WTC11 (cell line): ENCODE data around the gene KSR2. TPM values are rescaled to one million over a fixed set of nuclear protein-coding genes. Genes with fewer than 3 reads are reported as not detected.

Experiments used
- ATAC-seq: fragments of 200-7000 bp; cut with Tn5 transposase; 2 replicates; pipeline ENCODE4 v1.10.0; 2021; ENCODE audit warnings: mild to moderate bottlenecking, moderate library complexity
- CTCF ChIA-PET: fragments of 300-600 bp; sonication (Branson Sonifier 250); formaldehyde crosslinking; loops from one replicate; lab custom pipeline; 2021; ENCODE audit warnings: antibody characterized with exemption; lab: Charles Lee
- POLR2A ChIA-PET: fragments of 350-600 bp; sonication (Branson Sonifier 250); formaldehyde crosslinking; loops from one replicate; lab custom pipeline; 2021; ENCODE audit warnings: antibody characterized with exemption; lab: Charles Lee
- DNase-seq: peaks from one replicate; pipeline ENCODE4 v3.0.0; 2021; ENCODE audit warnings: low spot score
- H3K27ac Mint-ChIP-seq: 2 replicates; pipeline ENCODE4 v1.8.0; 2021; ENCODE audit warnings: mixed read lengths
- H3K27me3 Mint-ChIP-seq: 2 replicates; pipeline ENCODE4 v1.8.0; 2021; ENCODE audit warnings: low read depth, mild to moderate bottlenecking, moderate library complexity, mixed read lengths
- H3K36me3 Mint-ChIP-seq: 2 replicates; pipeline ENCODE4 v1.8.0; 2021; ENCODE audit warnings: mixed read lengths
- H3K4me1 Mint-ChIP-seq: 2 replicates; pipeline ENCODE4 v1.8.0; 2022; ENCODE audit warnings: mixed read lengths
- H3K4me3 Mint-ChIP-seq: 2 replicates; pipeline ENCODE4 v1.8.0; 2021; ENCODE audit warnings: mild to moderate bottlenecking, moderate library complexity, mixed read lengths
- H3K9me3 Mint-ChIP-seq: 2 replicates; pipeline ENCODE4 v1.8.0; 2021; ENCODE audit warnings: mixed read lengths
- CREM ChIP-seq: sonication (generic); formaldehyde crosslinking; IDR thresholded peaks from 2 replicates; pipeline ENCODE4 v1.8.1; 2022; ENCODE audit warnings: mild to moderate bottlenecking, missing genetic modification reagents, moderate library complexity
- FOXK1 ChIP-seq: sonication (generic); formaldehyde crosslinking; IDR thresholded peaks from 2 replicates; pipeline ENCODE4 v1.8.0; 2022; ENCODE audit warnings: mild to moderate bottlenecking, moderate library complexity, missing genetic modification reagents
- GRHL2 ChIP-seq: fragments of 250-450 bp; sonication (Bioruptor Pico); IDR thresholded peaks from 2 replicates; pipeline ENCODE4 v1.8.0; 2022; ENCODE audit warnings: mild to moderate bottlenecking, moderate library complexity; ENCODE audit not compliant: insufficient replicate concordance, severe bottlenecking
- GTF2I ChIP-seq: fragments of 250-450 bp; sonication (Bioruptor Pico); conservative IDR thresholded peaks from 2 replicates; pipeline ENCODE4 v1.4.0; 2021; ENCODE audit warnings: mild to moderate bottlenecking
- MYBL2 ChIP-seq: sonication (generic); formaldehyde crosslinking; IDR thresholded peaks from 2 replicates; pipeline ENCODE4 v1.8.1; 2023; ENCODE audit warnings: mild to moderate bottlenecking, moderate library complexity, missing genetic modification reagents
- NR1H2 ChIP-seq: sonication (generic); formaldehyde crosslinking; IDR thresholded peaks from 2 replicates; pipeline ENCODE4 v1.9.0; 2021; ENCODE audit warnings: mild to moderate bottlenecking, moderate library complexity, missing genetic modification reagents
- PRRX2 ChIP-seq: fragments of 250-450 bp; sonication (Bioruptor Pico); IDR thresholded peaks from 2 replicates; pipeline ENCODE4 v1.8.0; 2021; ENCODE audit warnings: mild to moderate bottlenecking
- RORB ChIP-seq: fragments of 250-450 bp; sonication (Bioruptor Pico); IDR thresholded peaks from 2 replicates; pipeline ENCODE4 v1.9.0; 2021; ENCODE audit warnings: mild to moderate bottlenecking
- SOX15 ChIP-seq: fragments of 250-450 bp; sonication (Bioruptor Pico); IDR thresholded peaks from 2 replicates; pipeline ENCODE4 v1.9.0; 2021; ENCODE audit warnings: mild to moderate bottlenecking
- SP1 ChIP-seq: sonication (generic); formaldehyde crosslinking; conservative IDR thresholded peaks from 2 replicates; pipeline ENCODE4 v1.8.1; 2022; ENCODE audit warnings: missing genetic modification reagents
- TEAD1 ChIP-seq: sonication (generic); formaldehyde crosslinking; IDR thresholded peaks from 2 replicates; pipeline ENCODE4 v1.8.0; 2022; ENCODE audit warnings: mild to moderate bottlenecking, missing genetic modification reagents
- TEAD4 ChIP-seq: sonication (generic); formaldehyde crosslinking; IDR thresholded peaks from 2 replicates; pipeline ENCODE4 v1.8.0; 2022; ENCODE audit warnings: mild to moderate bottlenecking, missing genetic modification reagents
- ZBTB21 ChIP-seq: sonication (generic); formaldehyde crosslinking; IDR thresholded peaks from 2 replicates; pipeline ENCODE4 v1.8.1; 2023; ENCODE audit warnings: mild to moderate bottlenecking, missing genetic modification reagents, borderline replicate concordance
- ZNF317 ChIP-seq: sonication (generic); formaldehyde crosslinking; IDR thresholded peaks from 2 replicates; pipeline ENCODE4 v1.8.1; 2023; ENCODE audit warnings: low read depth, mild to moderate bottlenecking, moderate library complexity, missing genetic modification reagents, borderline replicate concordance
- ZNF396 ChIP-seq: fragments of 250-450 bp; sonication (Bioruptor Pico); IDR thresholded peaks from 2 replicates; pipeline ENCODE4 v1.8.0; 2021; ENCODE audit warnings: mild to moderate bottlenecking, moderate library complexity, borderline replicate concordance
- ZNF416 ChIP-seq: fragments of 250-450 bp; sonication (Bioruptor Pico); IDR thresholded peaks from 2 replicates; pipeline ENCODE4 v1.9.0; 2021; ENCODE audit warnings: mild to moderate bottlenecking, inconsistent platforms
- ZNF671 ChIP-seq: fragments of 250-450 bp; sonication (Bioruptor Pico); IDR thresholded peaks from 2 replicates; pipeline ENCODE4 v1.8.0; 2021; ENCODE audit warnings: mild to moderate bottlenecking
- total RNA-seq: library from RNA; stranded (reverse); gene quantifications from 3 replicates; pipeline ENCODE4 v1.2.3, GENCODE V29; 2021
- TF ChIP-seq, protein P1 (sequence below): sonication (generic); formaldehyde crosslinking; IDR thresholded peaks from 2 replicates; pipeline ENCODE4 v1.8.1; 2023; ENCODE audit warnings: mild to moderate bottlenecking, missing genetic modification reagents, moderate library complexity
- TF ChIP-seq, protein P2 (sequence below): sonication (generic); formaldehyde crosslinking; IDR thresholded peaks from 2 replicates; pipeline ENCODE4 v1.8.0; 2023; ENCODE audit warnings: mild to moderate bottlenecking, missing genetic modification reagents
- TF ChIP-seq, protein P3 (sequence below): sonication (generic); formaldehyde crosslinking; IDR thresholded peaks from 2 replicates; pipeline ENCODE4 v1.8.0; 2022; ENCODE audit warnings: missing genetic modification reagents
- TF ChIP-seq, protein P4 (sequence below): sonication (generic); formaldehyde crosslinking; IDR thresholded peaks from 2 replicates; pipeline ENCODE4 v1.8.0; 2023; ENCODE audit warnings: missing genetic modification reagents

Gene KSR2
- total RNA-seq, 1 experiment from 2014 or later, result 2.4 TPM

DNA sequence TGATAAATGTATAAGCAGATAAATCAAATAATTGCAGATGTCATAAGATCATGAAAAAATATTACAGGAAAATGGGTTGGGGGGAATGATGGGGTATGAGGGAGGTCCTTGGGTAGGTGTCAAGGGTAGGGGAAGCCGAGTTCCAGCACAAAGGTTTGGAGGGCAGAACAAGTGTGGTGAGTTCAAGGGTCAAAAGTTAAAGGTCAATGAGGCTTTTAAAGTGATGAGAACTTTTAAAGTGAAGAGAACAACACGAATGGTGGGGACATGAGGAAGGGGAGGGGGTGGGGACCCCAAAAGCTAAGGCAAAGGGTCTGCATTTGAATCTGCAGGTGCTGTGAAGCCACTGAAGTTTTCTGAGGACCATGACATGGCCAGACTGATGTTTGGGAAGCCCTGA lies 406.8 kb downstream of the KSR2 start (continued):
- TF ChIP-seq ZNF317 (CRISPR knock-in tag), result no peak
- no peak for TF ChIP-seq PRRX2 (CRISPR knock-in tag)
- TF ChIP-seq TEAD1 (CRISPR knock-in tag), result no peak
- TF ChIP-seq, protein P1, sequence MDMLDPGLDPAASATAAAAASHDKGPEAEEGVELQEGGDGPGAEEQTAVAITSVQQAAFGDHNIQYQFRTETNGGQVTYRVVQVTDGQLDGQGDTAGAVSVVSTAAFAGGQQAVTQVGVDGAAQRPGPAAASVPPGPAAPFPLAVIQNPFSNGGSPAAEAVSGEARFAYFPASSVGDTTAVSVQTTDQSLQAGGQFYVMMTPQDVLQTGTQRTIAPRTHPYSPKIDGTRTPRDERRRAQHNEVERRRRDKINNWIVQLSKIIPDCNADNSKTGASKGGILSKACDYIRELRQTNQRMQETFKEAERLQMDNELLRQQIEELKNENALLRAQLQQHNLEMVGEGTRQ (CRISPR knock-in tag), result no peak
- TF ChIP-seq GTF2I, result no peak
- TF ChIP-seq GRHL2 (CRISPR knock-in tag), result no peak
- no peak for TF ChIP-seq ZNF396
- TF ChIP-seq, protein P2, sequence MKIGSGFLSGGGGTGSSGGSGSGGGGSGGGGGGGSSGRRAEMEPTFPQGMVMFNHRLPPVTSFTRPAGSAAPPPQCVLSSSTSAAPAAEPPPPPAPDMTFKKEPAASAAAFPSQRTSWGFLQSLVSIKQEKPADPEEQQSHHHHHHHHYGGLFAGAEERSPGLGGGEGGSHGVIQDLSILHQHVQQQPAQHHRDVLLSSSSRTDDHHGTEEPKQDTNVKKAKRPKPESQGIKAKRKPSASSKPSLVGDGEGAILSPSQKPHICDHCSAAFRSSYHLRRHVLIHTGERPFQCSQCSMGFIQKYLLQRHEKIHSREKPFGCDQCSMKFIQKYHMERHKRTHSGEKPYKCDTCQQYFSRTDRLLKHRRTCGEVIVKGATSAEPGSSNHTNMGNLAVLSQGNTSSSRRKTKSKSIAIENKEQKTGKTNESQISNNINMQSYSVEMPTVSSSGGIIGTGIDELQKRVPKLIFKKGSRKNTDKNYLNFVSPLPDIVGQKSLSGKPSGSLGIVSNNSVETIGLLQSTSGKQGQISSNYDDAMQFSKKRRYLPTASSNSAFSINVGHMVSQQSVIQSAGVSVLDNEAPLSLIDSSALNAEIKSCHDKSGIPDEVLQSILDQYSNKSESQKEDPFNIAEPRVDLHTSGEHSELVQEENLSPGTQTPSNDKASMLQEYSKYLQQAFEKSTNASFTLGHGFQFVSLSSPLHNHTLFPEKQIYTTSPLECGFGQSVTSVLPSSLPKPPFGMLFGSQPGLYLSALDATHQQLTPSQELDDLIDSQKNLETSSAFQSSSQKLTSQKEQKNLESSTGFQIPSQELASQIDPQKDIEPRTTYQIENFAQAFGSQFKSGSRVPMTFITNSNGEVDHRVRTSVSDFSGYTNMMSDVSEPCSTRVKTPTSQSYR (CRISPR knock-in tag), result no peak
- no peak for TF ChIP-seq ZBTB21 (CRISPR knock-in tag)
- no peak for TF ChIP-seq SOX15
- TF ChIP-seq ZNF416, result no peak
- TF ChIP-seq SP1 (CRISPR knock-in tag), result no peak

DNA sequence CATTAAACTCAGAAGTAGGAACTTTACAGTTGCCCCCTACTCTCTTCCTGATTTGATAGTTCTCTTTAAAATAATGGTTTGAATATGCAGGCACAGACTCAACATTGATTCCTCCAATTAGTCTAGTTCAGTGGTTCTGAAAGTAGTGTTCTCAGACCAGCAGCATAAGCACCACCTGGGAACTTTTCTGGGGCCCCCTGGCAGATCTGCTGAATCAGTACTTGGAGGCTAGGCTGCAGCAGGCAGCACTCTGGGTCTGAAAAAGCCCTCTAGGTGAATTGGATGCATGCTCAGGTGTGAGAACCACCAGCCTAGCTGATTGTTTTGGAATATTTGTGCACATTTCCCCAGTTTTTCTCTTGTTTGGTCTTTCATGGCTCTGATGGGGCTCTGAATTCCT lies 408.8 kb downstream of the KSR2 start:
- no peak for TF ChIP-seq GRHL2 (CRISPR knock-in tag)
- TF ChIP-seq ZNF671 (CRISPR knock-in tag), result no peak
- TF ChIP-seq, protein P3, sequence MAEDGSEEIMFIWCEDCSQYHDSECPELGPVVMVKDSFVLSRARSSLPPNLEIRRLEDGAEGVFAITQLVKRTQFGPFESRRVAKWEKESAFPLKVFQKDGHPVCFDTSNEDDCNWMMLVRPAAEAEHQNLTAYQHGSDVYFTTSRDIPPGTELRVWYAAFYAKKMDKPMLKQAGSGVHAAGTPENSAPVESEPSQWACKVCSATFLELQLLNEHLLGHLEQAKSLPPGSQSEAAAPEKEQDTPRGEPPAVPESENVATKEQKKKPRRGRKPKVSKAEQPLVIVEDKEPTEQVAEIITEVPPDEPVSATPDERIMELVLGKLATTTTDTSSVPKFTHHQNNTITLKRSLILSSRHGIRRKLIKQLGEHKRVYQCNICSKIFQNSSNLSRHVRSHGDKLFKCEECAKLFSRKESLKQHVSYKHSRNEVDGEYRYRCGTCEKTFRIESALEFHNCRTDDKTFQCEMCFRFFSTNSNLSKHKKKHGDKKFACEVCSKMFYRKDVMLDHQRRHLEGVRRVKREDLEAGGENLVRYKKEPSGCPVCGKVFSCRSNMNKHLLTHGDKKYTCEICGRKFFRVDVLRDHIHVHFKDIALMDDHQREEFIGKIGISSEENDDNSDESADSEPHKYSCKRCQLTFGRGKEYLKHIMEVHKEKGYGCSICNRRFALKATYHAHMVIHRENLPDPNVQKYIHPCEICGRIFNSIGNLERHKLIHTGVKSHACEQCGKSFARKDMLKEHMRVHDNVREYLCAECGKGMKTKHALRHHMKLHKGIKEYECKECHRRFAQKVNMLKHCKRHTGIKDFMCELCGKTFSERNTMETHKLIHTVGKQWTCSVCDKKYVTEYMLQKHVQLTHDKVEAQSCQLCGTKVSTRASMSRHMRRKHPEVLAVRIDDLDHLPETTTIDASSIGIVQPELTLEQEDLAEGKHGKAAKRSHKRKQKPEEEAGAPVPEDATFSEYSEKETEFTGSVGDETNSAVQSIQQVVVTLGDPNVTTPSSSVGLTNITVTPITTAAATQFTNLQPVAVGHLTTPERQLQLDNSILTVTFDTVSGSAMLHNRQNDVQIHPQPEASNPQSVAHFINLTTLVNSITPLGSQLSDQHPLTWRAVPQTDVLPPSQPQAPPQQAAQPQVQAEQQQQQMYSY (CRISPR knock-in tag), result no peak
- no peak for TF ChIP-seq TEAD1 (CRISPR knock-in tag)
- no peak for TF ChIP-seq CREM
- TF ChIP-seq, protein P4, sequence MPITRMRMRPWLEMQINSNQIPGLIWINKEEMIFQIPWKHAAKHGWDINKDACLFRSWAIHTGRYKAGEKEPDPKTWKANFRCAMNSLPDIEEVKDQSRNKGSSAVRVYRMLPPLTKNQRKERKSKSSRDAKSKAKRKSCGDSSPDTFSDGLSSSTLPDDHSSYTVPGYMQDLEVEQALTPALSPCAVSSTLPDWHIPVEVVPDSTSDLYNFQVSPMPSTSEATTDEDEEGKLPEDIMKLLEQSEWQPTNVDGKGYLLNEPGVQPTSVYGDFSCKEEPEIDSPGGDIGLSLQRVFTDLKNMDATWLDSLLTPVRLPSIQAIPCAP (CRISPR knock-in tag), result no peak
- no peak for TF ChIP-seq NR1H2 (CRISPR knock-in tag)
- no peak for TF ChIP-seq TEAD4 (CRISPR knock-in tag)
- no peak for TF ChIP-seq RORB (CRISPR knock-in tag)
- no peak for TF ChIP-seq MYBL2 (CRISPR knock-in tag)
- TF ChIP-seq FOXK1 (CRISPR knock-in tag), result no peak
- no peak for TF ChIP-seq ZNF317 (CRISPR knock-in tag)
- Mint-ChIP-seq H3K9me3 (no peaks in the 10 kb centered on the region; the same call in 1 of the 2 replicates), H3K36me3 (no peaks in the 10 kb centered on the region), H3K27me3 (peaks cover 3% of the 10 kb centered on the region; the same call in 1 of the 2 replicates), H3K4me1 (peaks cover 7% of the 10 kb centered on the region; the same call in 1 of the 2 replicates), H3K4me3 (no peak overlapping the region), H3K27ac (no peak overlapping the region)
- CTCF ChIA-PET, result no interaction called here
- POLR2A ChIA-PET, result no interaction called here
- ATAC-seq, result no peak
- DNase-seq, result no peak
